Measurements from ENCODE around the gene PFKFB3. TPM values are rescaled to one million over a fixed set of nuclear protein-coding genes. Genes with fewer than 3 reads are reported as not detected.

PFKFB3 gene
- total and polyA plus RNA-seq, 8 donors: 10.0 to 28.4 (median 17.8) TPM

- no peaks in the 10 kb centered on the region for H3K9me3 ChIP-seq
- peak overlapping the region in 2 of 4 donors; percentile 41 to 71 for H3K27ac ChIP-seq
- TF ChIP-seq CTCF (IDR thresholded peaks at IDR 0.05): no peak
- ATAC-seq: no peak
- no peak for FAIRE-seq
- H3K4me3 ChIP-seq: no peak overlapping the region
- no peaks in the 10 kb centered on the region for H3K36me3 ChIP-seq
- WGBS, 2 donors: 95 to 97% methylated on average over 5 of the region's 5 CpGs
- no peak for DNase-seq
- no peaks in the 10 kb centered on the region for H3K27me3 ChIP-seq
- peaks cover 0 to 16% (median 0%) of the 10 kb centered on the region in 3 donors for H3K4me1 ChIP-seq
- intact Hi-C loops (cut with DNase I): no loop called here
Measured at GRCh38 chr10:6298428-6298827, 95.7 kb downstream of the PFKFB3 start.

GRCh38 chr10:6299234-6299633, 96.5 kb downstream of the PFKFB3 start:
- no peaks in the 10 kb centered on the region for H3K27me3 ChIP-seq
- peak overlapping the region in 2 of 4 donors; percentile 71 to 75 for H3K27ac ChIP-seq
- H3K4me1 ChIP-seq: peaks cover 0 to 16% (median 0%) of the 10 kb centered on the region in 3 donors
- intact Hi-C loops (cut with DNase I): no loop called here
- peak; percentile 56 to 75 (median 62) for ATAC-seq
- 64 to 70% methylated on average over 11 of the region's 11 CpGs for WGBS, 2 donors
- no peak for TF ChIP-seq CTCF (IDR thresholded peaks at IDR 0.05)
- DNase-seq: peak in 4 of 6 donors; percentile 33 to 56 (median 39)
- no peaks in the 10 kb centered on the region for H3K36me3 ChIP-seq
- no peak overlapping the region for H3K4me3 ChIP-seq
- FAIRE-seq: no peak
- no peaks in the 10 kb centered on the region for H3K9me3 ChIP-seq

GRCh38 chr10:6299743-6300105, 97.0 kb downstream of the PFKFB3 start:
- DNase-seq (no peak), ATAC-seq (no peak), FAIRE-seq (no peak)
- no peak for TF ChIP-seq CTCF (IDR thresholded peaks at IDR 0.05)
- WGBS, 2 donors: 93 to 97% methylated on average over 2 of the region's 2 CpGs
- intact Hi-C loops (cut with DNase I): no loop called here
- Histone ChIP-seq H3K4me1 (peaks cover 0 to 16% (median 0%) of the 10 kb centered on the region in 3 donors), H3K27me3 (no peaks in the 10 kb centered on the region), H3K36me3 (no peaks in the 10 kb centered on the region), H3K9me3 (no peaks in the 10 kb centered on the region), H3K4me3 (no peak overlapping the region), H3K27ac (peak overlapping the region in 2 of 4 donors; percentile 71 to 75)

GRCh38 chr10:6300106-6300783, 97.5 kb downstream of the PFKFB3 start:
- ATAC-seq: peak in 2 of 4 donors; percentile 38 to 49
- intact Hi-C loops (cut with DNase I): no loop called here
- peaks cover 0 to 16% (median 0%) of the 10 kb centered on the region in 3 donors for H3K4me1 ChIP-seq
- H3K9me3 ChIP-seq: no peaks in the 10 kb centered on the region
- no peak overlapping the region for H3K4me3 ChIP-seq
- no peak for TF ChIP-seq CTCF (IDR thresholded peaks at IDR 0.05)
- peak in 1 of 6 donors; percentile 16 for DNase-seq
- no peaks in the 10 kb centered on the region for H3K36me3 ChIP-seq
- H3K27ac ChIP-seq: peak overlapping the region in 2 of 4 donors; percentile 71 to 75
- no peak for FAIRE-seq
- H3K27me3 ChIP-seq: no peaks in the 10 kb centered on the region
- 66 to 67% methylated on average over 14 of the region's 14 CpGs for WGBS, 2 donors

- ATAC-seq: no peak
- Histone ChIP-seq H3K27me3 (no peaks in the 10 kb centered on the region), H3K27ac (peak overlapping the region in 2 of 4 donors; percentile 71 to 75), H3K9me3 (no peaks in the 10 kb centered on the region), H3K36me3 (no peaks in the 10 kb centered on the region), H3K4me1 (peaks cover 0 to 16% (median 0%) of the 10 kb centered on the region in 3 donors), H3K4me3 (no peak overlapping the region)
- WGBS, 2 donors: 90 to 91% methylated on average over 5 of the region's 5 CpGs
- no peak for FAIRE-seq
- intact Hi-C loops (cut with DNase I): no loop called here
- DNase-seq: no peak
- TF ChIP-seq CTCF (IDR thresholded peaks at IDR 0.05): no peak
Measured at GRCh38 chr10:6300784-6301460, 98.2 kb downstream of the PFKFB3 start.
